Testis (tissue), 2 donors: ENCODE measurements around the gene UBAP2.

Experiments used
- CTCF ChIP-seq, 3 experiments: fragments of 450-650 bp in 2 of 3; fragments of 200-600 bp in 1 of 3; sonication (generic) in 1 of 3; IDR thresholded peaks; one replicate each; pipeline ENCODE4 v1.5.1; 2016 to 2019; ENCODE audit warnings: antibody characterized with exemption in 3 of 3, mild to moderate bottlenecking in 2 of 3, moderate library complexity in 1 of 3
- POLR2A ChIP-seq: fragments of 450-650 bp; IDR thresholded peaks from one replicate; pipeline ENCODE4 v1.6.1; 2017; ENCODE audit warnings: antibody characterized with exemption, mild to moderate bottlenecking, moderate library complexity

- TF ChIP-seq CTCF (IDR thresholded peaks at IDR 0.05) = no peak
- no peak for TF ChIP-seq POLR2A
These were observed 141.9 kb downstream of the UBAP2 start for GRCh38 chr9:33906769-33907168.
